ACHN (cell line): ENCODE measurements around the gene TLE3.

Source experiments
- DNase-seq: peaks from one replicate; pipeline ENCODE4 v3.0.0-alpha.2; 2015
- in situ Hi-C: cut with HindIII; loops from 2 replicates; pipeline ENCODE4 v1.10.0; 2017; ENCODE audit warnings: low sequenced_read_pairs, low pct_ligation_motif_present, low pct_unique_long_range_greater_than_20kb

Gene TLE3

GRCh38 chr15:70090436-70091296 lies 7.1 kb downstream of the TLE3 start:
- in situ Hi-C loops, result no loop called here

GRCh38 chr15:70089692-70089971 lies 8.1 kb downstream of the TLE3 start:
- no peak for DNase-seq
- in situ Hi-C loops, result no loop called here

More at GRCh38 chr15:70090436-70091296, 7.1 kb downstream of the TLE3 start:
- no peak for DNase-seq

- DNase-seq, result no peak
- in situ Hi-C loops, result no loop called here
These were observed 8.6 kb downstream of the TLE3 start for GRCh38 chr15:70088887-70089691.

GRCh38 chr15:70088455-70088854 lies 9.3 kb downstream of the TLE3 start:
- in situ Hi-C loops, result no loop called here
- DNase-seq, result no peak

GRCh38 chr15:70087708-70088352 lies 9.9 kb downstream of the TLE3 start:
- in situ Hi-C loops, result no loop called here

GRCh38 chr15:70086636-70087035 lies 11.1 kb downstream of the TLE3 start:
- in situ Hi-C loops, result no loop called here
- DNase-seq, result no peak

More at GRCh38 chr15:70087708-70088352, 9.9 kb downstream of the TLE3 start:
- no peak for DNase-seq

- in situ Hi-C loops, result no loop called here
These were observed 13.3 kb downstream of the TLE3 start for GRCh38 chr15:70084461-70084860.

GRCh38 chr15:70083946-70084345 lies 13.8 kb downstream of the TLE3 start:
- no peak for DNase-seq
- in situ Hi-C loops, result no loop called here

More at GRCh38 chr15:70084461-70084860, 13.3 kb downstream of the TLE3 start:
- DNase-seq, result no peak

- DNase-seq, result no peak
- in situ Hi-C loops, result no loop called here
These were observed 14.3 kb downstream of the TLE3 start for GRCh38 chr15:70083418-70083817.

GRCh38 chr15:70082281-70082900 lies 15.3 kb downstream of the TLE3 start:
- DNase-seq, result no peak
- in situ Hi-C loops, result no loop called here

GRCh38 chr15:70081612-70082011 lies 16.1 kb downstream of the TLE3 start:
- DNase-seq, result no peak
- in situ Hi-C loops, result no loop called here

- in situ Hi-C loops, result no loop called here
- no peak for DNase-seq
These were observed 17.4 kb downstream of the TLE3 start for GRCh38 chr15:70080347-70080746.

- DNase-seq, result no peak
- in situ Hi-C loops, result no loop called here
These were observed 17.8 kb downstream of the TLE3 start for GRCh38 chr15:70079888-70080287.

GRCh38 chr15:70078578-70079417 lies 18.9 kb downstream of the TLE3 start:
- no peak for DNase-seq
- in situ Hi-C loops, result no loop called here

GRCh38 chr15:70077188-70078147 lies 20.2 kb downstream of the TLE3 start:
- in situ Hi-C loops, result no loop called here
- no peak for DNase-seq

- no peak for DNase-seq
- in situ Hi-C loops, result no loop called here
These were observed 23.3 kb downstream of the TLE3 start for GRCh38 chr15:70074380-70074779.

GRCh38 chr15:70072479-70072878 lies 25.2 kb downstream of the TLE3 start:
- in situ Hi-C loops, result no loop called here
- DNase-seq, result no peak
